PC-9 (cell line): Measurements from ENCODE around the gene AHI1. TPM values are rescaled to one million over a fixed set of nuclear protein-coding genes. Genes with fewer than 3 reads are reported as not detected.

Source experiments
- BruUV-seq: library from RNA; stranded (reverse); fragments of 400-500 nt; replicated peaks from 2 replicates; lab custom pipeline; 2021; lab: Mats Ljungman, UMichigan
- CTCF ChIA-PET: fragments of 300-600 bp; sonication (Branson Sonifier 250); formaldehyde crosslinking; loops from one replicate; lab custom pipeline; 2022; ENCODE audit warnings: antibody characterized with exemption; lab: Charles Lee
- POLR2A ChIA-PET: fragments of 300-600 bp; sonication (Branson Sonifier 250); formaldehyde crosslinking; loops from one replicate; lab custom pipeline; 2022; ENCODE audit warnings: antibody characterized with exemption; ENCODE audit not compliant: unreplicated experiment; lab: Charles Lee
- DNase-seq, 2 experiments: peaks; one replicate each; pipeline versions ENCODE4 v3.0.0 to v3.0.0-alpha.2; 2015 to 2022; ENCODE audit warnings: mixed read lengths in 1 of 2
- H2AFZ ChIP-seq: fragments of 200-600 bp; sonication (generic); 2 replicates; pipeline ENCODE4 v1.8.1; 2017; ENCODE audit warnings: antibody characterized with exemption
- H3F3A ChIP-seq: fragments of 200-600 bp; sonication (generic); 2 replicates; pipeline ENCODE4 v1.8.1; 2017; ENCODE audit warnings: antibody characterized with exemption, mild to moderate bottlenecking, low read depth; ENCODE audit not compliant: insufficient read depth
- H3K27ac ChIP-seq: fragments of 200-600 bp; sonication (generic); 2 replicates; pipeline ENCODE4 v1.6.1; 2016; ENCODE audit warnings: mixed run types
- H3K27me3 ChIP-seq: fragments of 200-600 bp; sonication (generic); 2 replicates; pipeline ENCODE4 v1.6.1; 2016; ENCODE audit warnings: low read depth, mixed run types; ENCODE audit not compliant: insufficient read depth
- H3K36me3 ChIP-seq: fragments of 200-600 bp; sonication (generic); 2 replicates; pipeline ENCODE4 v1.6.1; 2016; ENCODE audit warnings: low read depth, mixed run types
- H3K4me1 ChIP-seq: fragments of 200-600 bp; sonication (generic); replicated peaks from 2 replicates; pipeline ENCODE4 v1.6.1; 2016; ENCODE audit warnings: mixed run types; ENCODE audit not compliant: insufficient read depth
- H3K4me2 ChIP-seq: fragments of 200-600 bp; sonication (generic); 2 replicates; pipeline ENCODE4 v1.6.1; 2017; ENCODE audit warnings: mixed run types
- H3K4me3 ChIP-seq: fragments of 200-600 bp; sonication (generic); 2 replicates; pipeline ENCODE4 v1.6.1; 2016; ENCODE audit warnings: mixed run types
- H3K79me2 ChIP-seq: fragments of 200-600 bp; sonication (generic); 2 replicates; pipeline ENCODE4 v1.6.1; 2017; ENCODE audit warnings: low read depth, mixed run types
- H3K9me2 ChIP-seq: fragments of 200-600 bp; sonication (generic); 2 replicates; pipeline ENCODE4 v1.8.1; 2017; ENCODE audit warnings: mild to moderate bottlenecking; ENCODE audit not compliant: insufficient read depth
- H3K9me3 ChIP-seq: fragments of 200-600 bp; sonication (generic); 2 replicates; pipeline ENCODE4 v1.8.1; 2016; ENCODE audit warnings: low read depth; ENCODE audit not compliant: insufficient read depth
- H4K20me1 ChIP-seq: fragments of 200-600 bp; sonication (generic); 2 replicates; pipeline ENCODE4 v1.8.1; 2017; ENCODE audit not compliant: insufficient read depth
- EZH2 ChIP-seq: fragments of 200-600 bp; sonication (generic); IDR thresholded peaks from 2 replicates; pipeline ENCODE4 v1.8.0; 2017; ENCODE audit warnings: antibody characterized with exemption, low read depth
- intact Hi-C: fragments of 100-400 bp; cut with micrococcal nuclease; formaldehyde crosslinking; loops from one replicate; pipeline ENCODE4 v1.10.0; 2022; ENCODE audit not compliant: unreplicated experiment
- total RNA-seq: library from RNA; stranded (reverse); gene quantifications from 2 replicates; pipeline ENCODE4 v1.2.3, GENCODE V29; 2021
- TF ChIP-seq, protein P1 (sequence below): fragments of 200-600 bp; sonication (generic); conservative IDR thresholded peaks from 2 replicates; pipeline ENCODE4 v1.6.1; 2017; ENCODE audit warnings: mixed run types, antibody characterized with exemption, mild to moderate bottlenecking, moderate library complexity

Gene AHI1
- total RNA-seq, 1 experiment from 2014 or later = 19.9 TPM

DNA sequence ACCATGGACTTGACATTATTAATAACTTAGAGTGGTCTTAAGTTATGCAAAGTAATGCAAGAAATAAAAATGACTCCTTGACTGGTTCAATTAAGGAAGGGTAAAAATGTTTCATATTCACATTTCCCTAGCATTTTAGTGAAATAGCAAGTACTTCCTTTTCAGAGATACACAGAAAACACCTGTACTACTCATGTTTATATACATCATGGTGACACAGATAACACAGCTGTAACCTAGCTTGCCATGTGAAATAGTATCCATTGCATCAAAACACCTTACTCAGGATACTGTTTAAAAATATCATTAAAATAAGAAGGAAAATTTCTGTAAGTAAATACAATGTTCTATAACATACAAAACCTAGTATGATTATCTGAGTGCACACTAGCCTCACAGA lies 102.4 kb downstream of the AHI1 start:
- Histone ChIP-seq H3K36me3 (no peaks in the 10 kb centered on the region), H3K4me1 (no peaks in the 10 kb centered on the region), H3K4me2 (no peak overlapping the region), H3K9me2 (no peaks in the 10 kb centered on the region), H3F3A (no peaks in the 10 kb centered on the region), H4K20me1 (no peaks in the 10 kb centered on the region), H3K4me3 (no peak overlapping the region), H3K79me2 (no peaks in the 10 kb centered on the region), H3K9me3 (no peaks in the 10 kb centered on the region), H3K27ac (no peak overlapping the region), H3K27me3 (no peaks in the 10 kb centered on the region), H2AFZ (no peak overlapping the region)
- no peak for TF ChIP-seq EZH2
- TF ChIP-seq, protein P1, sequence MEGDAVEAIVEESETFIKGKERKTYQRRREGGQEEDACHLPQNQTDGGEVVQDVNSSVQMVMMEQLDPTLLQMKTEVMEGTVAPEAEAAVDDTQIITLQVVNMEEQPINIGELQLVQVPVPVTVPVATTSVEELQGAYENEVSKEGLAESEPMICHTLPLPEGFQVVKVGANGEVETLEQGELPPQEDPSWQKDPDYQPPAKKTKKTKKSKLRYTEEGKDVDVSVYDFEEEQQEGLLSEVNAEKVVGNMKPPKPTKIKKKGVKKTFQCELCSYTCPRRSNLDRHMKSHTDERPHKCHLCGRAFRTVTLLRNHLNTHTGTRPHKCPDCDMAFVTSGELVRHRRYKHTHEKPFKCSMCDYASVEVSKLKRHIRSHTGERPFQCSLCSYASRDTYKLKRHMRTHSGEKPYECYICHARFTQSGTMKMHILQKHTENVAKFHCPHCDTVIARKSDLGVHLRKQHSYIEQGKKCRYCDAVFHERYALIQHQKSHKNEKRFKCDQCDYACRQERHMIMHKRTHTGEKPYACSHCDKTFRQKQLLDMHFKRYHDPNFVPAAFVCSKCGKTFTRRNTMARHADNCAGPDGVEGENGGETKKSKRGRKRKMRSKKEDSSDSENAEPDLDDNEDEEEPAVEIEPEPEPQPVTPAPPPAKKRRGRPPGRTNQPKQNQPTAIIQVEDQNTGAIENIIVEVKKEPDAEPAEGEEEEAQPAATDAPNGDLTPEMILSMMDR = no peak
- CTCF ChIA-PET = no interaction called here
- intact Hi-C loops = no loop called here
- DNase-seq = no peak
- BruUV-seq = no TSS peak
- POLR2A ChIA-PET = interaction anchor here (0.6 kb wide), 1 partner anchor 16 kb away, joined by 3 read pairs; no protein-coding TSS in a partner anchor

DNA sequence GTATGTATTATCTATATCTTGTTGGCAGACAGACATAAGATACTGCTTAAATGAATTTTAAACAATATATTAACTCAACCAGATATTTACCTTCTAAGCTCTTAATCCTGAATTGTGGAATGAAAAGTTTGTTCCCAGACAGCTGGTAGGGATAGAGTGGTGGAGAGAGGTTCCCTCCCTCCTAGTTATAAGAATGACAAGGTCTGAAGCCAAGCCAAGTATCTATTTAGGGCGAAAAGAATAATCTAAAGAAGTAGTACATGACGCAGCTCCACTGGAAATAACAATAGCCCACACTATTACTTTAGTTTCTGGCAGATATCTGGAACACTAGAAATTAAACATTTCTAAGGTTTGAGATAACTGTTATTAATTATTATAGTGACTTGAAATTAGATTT lies 104.3 kb downstream of the AHI1 start:
- H3K4me2 ChIP-seq = no peak overlapping the region
- CTCF ChIA-PET = no interaction called here

DNA sequence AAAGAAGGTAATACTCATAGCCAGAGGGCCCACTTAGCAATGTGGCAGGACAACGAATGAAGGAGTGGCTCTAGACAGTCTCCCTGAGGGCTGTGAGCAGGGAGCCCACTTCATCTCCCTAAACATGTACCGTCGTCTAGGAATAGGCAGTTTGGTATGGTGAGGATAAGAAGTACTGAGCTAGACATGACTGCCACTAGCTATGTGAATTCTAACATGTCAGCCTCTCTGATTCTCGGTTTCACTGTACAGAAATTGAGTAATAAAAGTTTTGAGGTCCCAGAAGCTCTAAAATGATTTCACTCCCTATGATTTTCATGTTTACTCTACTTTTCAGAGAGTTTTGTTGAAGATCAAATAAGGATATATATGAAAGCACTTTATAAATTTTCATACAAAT lies 107.1 kb downstream of the AHI1 start:
- POLR2A ChIA-PET = no interaction called here
- Histone ChIP-seq H3K4me3 (no peak overlapping the region), H4K20me1 (no peaks in the 10 kb centered on the region), H2AFZ (no peak overlapping the region), H3F3A (no peaks in the 10 kb centered on the region), H3K9me2 (no peaks in the 10 kb centered on the region), H3K4me2 (no peak overlapping the region), H3K4me1 (no peaks in the 10 kb centered on the region), H3K27me3 (no peaks in the 10 kb centered on the region), H3K79me2 (no peaks in the 10 kb centered on the region), H3K27ac (no peak overlapping the region), H3K36me3 (no peaks in the 10 kb centered on the region), H3K9me3 (no peaks in the 10 kb centered on the region)
- DNase-seq = no peak
- intact Hi-C loops = no loop called here
- TF ChIP-seq, protein P1 = no peak
- TF ChIP-seq EZH2 = no peak
- no TSS peak for BruUV-seq
- CTCF ChIA-PET = interaction anchor here (0.6 kb wide), 1 partner anchor 251 kb away, joined by 4 read pairs; no protein-coding TSS in a partner anchor

More for the DNA sequence above, 104.3 kb downstream of the AHI1 start:
- TF ChIP-seq EZH2 = no peak
- POLR2A ChIA-PET = no interaction called here
- H4K20me1 ChIP-seq = no peaks in the 10 kb centered on the region
- intact Hi-C loops = no loop called here
- H3K27ac ChIP-seq = no peak overlapping the region
- no peaks in the 10 kb centered on the region for H3K9me3 ChIP-seq
- H3K36me3 ChIP-seq = no peaks in the 10 kb centered on the region
- H3K9me2 ChIP-seq = no peaks in the 10 kb centered on the region
- DNase-seq = no peak
- no peaks in the 10 kb centered on the region for H3F3A ChIP-seq
- H3K4me3 ChIP-seq = no peak overlapping the region
- H3K4me1 ChIP-seq = no peaks in the 10 kb centered on the region
- no peaks in the 10 kb centered on the region for H3K79me2 ChIP-seq
- no peaks in the 10 kb centered on the region for H3K27me3 ChIP-seq
- no peak overlapping the region for H2AFZ ChIP-seq
- BruUV-seq = no TSS peak

DNA sequence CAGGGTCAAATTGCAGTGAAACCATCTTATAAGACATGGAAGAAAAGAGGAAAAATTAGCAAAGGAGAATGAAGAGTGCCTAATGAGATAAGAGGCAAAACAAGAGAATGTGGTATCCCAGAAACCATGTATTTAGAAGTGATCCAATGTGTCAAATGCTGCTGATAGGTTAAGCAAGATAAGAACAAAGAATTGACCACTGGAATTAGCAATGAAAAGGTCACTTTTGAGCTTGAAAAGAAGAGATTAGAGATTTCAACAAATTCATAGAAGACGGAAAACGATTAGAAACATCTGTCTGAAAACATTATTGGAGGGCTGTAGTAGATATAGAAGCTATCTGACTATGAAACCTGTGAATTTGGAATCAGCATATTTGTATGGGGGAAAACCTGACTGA lies 112.2 kb downstream of the AHI1 start:
- CTCF ChIA-PET = no interaction called here
- no peak for DNase-seq
- no peak overlapping the region for H2AFZ ChIP-seq
- intact Hi-C loops = no loop called here
- TF ChIP-seq EZH2 = no peak
- TF ChIP-seq, protein P1 = no peak
- H3K9me2 ChIP-seq = no peaks in the 10 kb centered on the region
- no peaks in the 10 kb centered on the region for H3K27me3 ChIP-seq
- H3F3A ChIP-seq = no peaks in the 10 kb centered on the region
- no peaks in the 10 kb centered on the region for H3K79me2 ChIP-seq
- BruUV-seq = no TSS peak
- no peaks in the 10 kb centered on the region for H3K4me1 ChIP-seq
- no peak overlapping the region for H3K4me2 ChIP-seq
- POLR2A ChIA-PET = no interaction called here
- H3K9me3 ChIP-seq = no peaks in the 10 kb centered on the region
- H3K27ac ChIP-seq = no peak overlapping the region
- H3K4me3 ChIP-seq = no peak overlapping the region
- no peaks in the 10 kb centered on the region for H3K36me3 ChIP-seq
- no peaks in the 10 kb centered on the region for H4K20me1 ChIP-seq
